IMR-90 (cell line): ENCODE measurements around the gene REG1A. TPM values are rescaled to one million over a fixed set of nuclear protein-coding genes. Genes with fewer than 3 reads are reported as not detected.

Source experiments
- ATAC-seq: fragments of 200-7000 bp; cut with Tn5 transposase; 2 replicates; pipeline ENCODE4 v1.9.1; 2020; ENCODE audit warnings: low read depth, mild to moderate bottlenecking, moderate library complexity
- BruUV-seq: library from RNA; stranded (reverse); fragments of 400-500 nt; replicated peaks from 2 replicates; lab custom pipeline; 2021; lab: Mats Ljungman, UMichigan
- CTCF ChIA-PET: fragments of 300-600 bp; formaldehyde crosslinking; extraction: SDS; loops from one replicate; lab custom pipeline; 2021; ENCODE audit warnings: antibody characterized with exemption; lab: Yijun Ruan, JAX
- POLR2A ChIA-PET: fragments of 300-600 bp; sonication (Branson Sonifier 250); formaldehyde crosslinking; loops from one replicate; lab custom pipeline; 2022; ENCODE audit warnings: antibody characterized with exemption; ENCODE audit not compliant: unreplicated experiment; lab: Charles Lee
- DNase-seq: peaks from one replicate; pipeline ENCODE4 v3.0.0; 2013
- H2AFZ ChIP-seq: replicated peaks from 2 replicates; pipeline ENCODE3; 2013; ENCODE audit warnings: low read length, mild to moderate bottlenecking; ENCODE audit not compliant: poor library complexity
- H2AK5ac ChIP-seq: 2 replicates; pipeline ENCODE4 v1.6.1; 2013; ENCODE audit warnings: low read depth, low read length, inconsistent platforms
- H2AK9ac ChIP-seq: replicated peaks from 2 replicates; pipeline ENCODE3; 2013; ENCODE audit warnings: mild to moderate bottlenecking, low read depth, low read length, moderate library complexity; ENCODE audit not compliant: poor library complexity
- H2BK120ac ChIP-seq: 2 replicates; pipeline ENCODE4 v1.6.1; 2013; ENCODE audit warnings: low read depth, low read length, inconsistent platforms
- H2BK15ac ChIP-seq: 3 replicates; pipeline ENCODE4 v1.6.1; 2013; ENCODE audit warnings: low read depth, low read length, inconsistent platforms
- H2BK20ac ChIP-seq: 2 replicates; pipeline ENCODE4 v1.6.1; 2013; ENCODE audit warnings: low read depth, mild to moderate bottlenecking, inconsistent platforms, low read length, moderate library complexity
- H2BK5ac ChIP-seq: 2 replicates; pipeline ENCODE4 v1.6.1; 2013; ENCODE audit warnings: mild to moderate bottlenecking, low read depth, low read length, inconsistent platforms; ENCODE audit not compliant: poor library complexity, severe bottlenecking
- H3K14ac ChIP-seq: replicated peaks from 2 replicates; pipeline ENCODE4 v1.6.1; 2013; ENCODE audit warnings: low read depth, low read length, inconsistent platforms
- H3K18ac ChIP-seq: 2 replicates; pipeline ENCODE4 v1.6.1; 2013; ENCODE audit warnings: low read depth, low read length, control low read depth
- H3K23ac ChIP-seq: 2 replicates; pipeline ENCODE4 v1.6.1; 2013; ENCODE audit warnings: low read depth, low read length, inconsistent platforms
- H3K27ac ChIP-seq: 2 replicates; pipeline ENCODE4 v1.5.1; 2013; ENCODE audit warnings: mild to moderate bottlenecking, control low read depth, low read length; ENCODE audit not compliant: insufficient read depth
- H3K27me3 ChIP-seq: 2 replicates; pipeline ENCODE4 v1.6.1; 2013; ENCODE audit warnings: low read length; ENCODE audit not compliant: control insufficient read depth, insufficient read depth
- H3K36me3 ChIP-seq: 2 replicates; pipeline ENCODE4 v1.6.1; 2013; ENCODE audit warnings: low read length, mixed read lengths; ENCODE audit not compliant: control insufficient read depth, insufficient read depth
- H3K4ac ChIP-seq: 2 replicates; pipeline ENCODE4 v1.6.1; 2013; ENCODE audit warnings: low read depth, low read length, inconsistent platforms
- H3K4me1 ChIP-seq: 2 replicates; pipeline ENCODE4 v1.6.1; 2013; ENCODE audit warnings: low read length, mixed read lengths; ENCODE audit not compliant: control insufficient read depth, insufficient read depth
- H3K4me2 ChIP-seq: 2 replicates; pipeline ENCODE4 v1.6.1; 2013; ENCODE audit warnings: low read depth, mild to moderate bottlenecking, control low read depth, low read length, moderate library complexity
- H3K4me3 ChIP-seq: 2 replicates; pipeline ENCODE4 v1.5.1; 2013; ENCODE audit warnings: low read depth, mild to moderate bottlenecking, control low read depth, low read length, moderate library complexity; ENCODE audit not compliant: insufficient read depth
- H3K56ac ChIP-seq: 2 replicates; pipeline ENCODE4 v1.6.1; 2013; ENCODE audit warnings: low read length, inconsistent platforms; ENCODE audit not compliant: insufficient read depth; ENCODE audit errors: extremely low read depth
- H3K79me1 ChIP-seq, 2 experiments: 2 replicates each; pipeline ENCODE4 v1.6.1; 2013; ENCODE audit warnings: low read length in 2 of 2, inconsistent platforms in 1 of 2, low read depth in 1 of 2
- H3K9ac ChIP-seq: 2 replicates; pipeline ENCODE4 v1.6.1; 2013; ENCODE audit warnings: low read depth, low read length, control low read depth
- H3K9me1 ChIP-seq: 2 replicates; pipeline ENCODE4 v1.6.1; 2013; ENCODE audit warnings: low read length, inconsistent platforms; ENCODE audit not compliant: insufficient read depth
- H3K9me3 ChIP-seq: 2 replicates; pipeline ENCODE4 v1.6.1; 2013; ENCODE audit warnings: low read length; ENCODE audit not compliant: control insufficient read depth, insufficient read depth
- H4K20me1 ChIP-seq: 2 replicates; pipeline ENCODE4 v1.6.1; 2013; ENCODE audit warnings: low read length, inconsistent platforms; ENCODE audit not compliant: insufficient read depth
- H4K5ac ChIP-seq: 2 replicates; pipeline ENCODE4 v1.6.1; 2013; ENCODE audit warnings: mild to moderate bottlenecking, low read depth, low read length, control low read depth
- H4K8ac ChIP-seq, 2 experiments: 2 replicates each; pipeline ENCODE4 v1.6.1; 2013; ENCODE audit warnings: low read depth in 2 of 2, low read length in 2 of 2, control low read depth in 1 of 2, inconsistent platforms in 1 of 2
- H4K91ac ChIP-seq: 2 replicates; pipeline ENCODE4 v1.6.1; 2013; ENCODE audit warnings: low read depth, low read length, inconsistent platforms; ENCODE audit not compliant: insufficient read depth
- CEBPB ChIP-seq: IDR thresholded peaks from 2 replicates; pipeline ENCODE4 v1.6.1; 2012; ENCODE audit warnings: low read depth, low read length, improper control_type of control experiment
- ELK1 ChIP-seq: fragments of 150-350 bp; IDR thresholded peaks from 2 replicates; pipeline ENCODE4 v1.6.1; 2016; ENCODE audit warnings: low read depth, mild to moderate bottlenecking, low read length, moderate library complexity, borderline replicate concordance
- MAFK ChIP-seq: IDR thresholded peaks from 2 replicates; pipeline ENCODE4 v1.6.1; 2012; ENCODE audit warnings: low read depth, low read length, improper control_type of control experiment
- MAZ ChIP-seq: IDR thresholded peaks from 2 replicates; pipeline ENCODE4 v1.6.1; 2012; ENCODE audit warnings: low read depth, mild to moderate bottlenecking, low read length, improper control_type of control experiment, moderate library complexity, borderline replicate concordance
- MXI1 ChIP-seq: IDR thresholded peaks from 2 replicates; pipeline ENCODE4 v1.6.1; 2012; ENCODE audit warnings: low read depth, mild to moderate bottlenecking, low read length, moderate library complexity, borderline replicate concordance
- NFE2L2 ChIP-seq: fragments of 150-350 bp; IDR thresholded peaks from 2 replicates; pipeline ENCODE4 v1.6.1; 2016; ENCODE audit warnings: low read depth, mild to moderate bottlenecking, low read length
- RAD21 ChIP-seq: IDR thresholded peaks from 2 replicates; pipeline ENCODE4 v1.6.1; 2012; ENCODE audit warnings: low read length, improper control_type of control experiment
- RCOR1 ChIP-seq: IDR thresholded peaks from 2 replicates; pipeline ENCODE4 v1.6.1; 2012; ENCODE audit warnings: mild to moderate bottlenecking, low read length, improper control_type of control experiment; ENCODE audit not compliant: insufficient replicate concordance
- RFX5 ChIP-seq: IDR thresholded peaks from 2 replicates; pipeline ENCODE4 v1.8.0; 2012; ENCODE audit warnings: low read depth, mild to moderate bottlenecking, low read length, moderate library complexity
- SMC3 ChIP-seq: fragments of 150-350 bp; IDR thresholded peaks from 2 replicates; pipeline ENCODE4 v1.6.1; 2016; ENCODE audit warnings: low read depth, mild to moderate bottlenecking, antibody characterized with exemption, low read length, moderate library complexity
- WGBS, 2 experiments: methylation state at CpG; one replicate each; pipeline versions ENCODE4 v1.1.5 to v1.1.7; 2013; ENCODE audit warnings: missing lambda C conversion rate in 2 of 2; ENCODE audit not compliant: insufficient read length in 1 of 2; ENCODE audit errors: extremely low coverage in 2 of 2; 5-methylcytosine and 5-hydroxymethylcytosine counted together
- dilution Hi-C: fragments of 300-500 bp; cut with HindIII; formaldehyde crosslinking; loops from one replicate; pipeline ENCODE4 v1.14.3; 2018; ENCODE audit warnings: low sequenced_read_pairs; ENCODE audit not compliant: unreplicated experiment
- in situ Hi-C: fragments of 300-500 bp; cut with MboI; formaldehyde crosslinking; loops from 3 replicates; pipeline ENCODE4 v1.14.3; 2019; ENCODE audit warnings: low sequenced_read_pairs, inconsistent platforms, mixed read lengths
- intact Hi-C: fragments of 100-400 bp; cut with micrococcal nuclease; formaldehyde crosslinking; loops from 2 replicates; pipeline ENCODE4 v1.10.0; 2022
- polyA plus RNA-seq, 3 experiments: library from polyadenylated mRNA; depleted of rRNA; stranded (reverse); fragments of >200 nt; gene quantifications; 2 replicates each; pipeline ENCODE4 v1.2.3, GENCODE V29; 2012; ENCODE audit warnings: low replicate concordance in 1 of 3
- total RNA-seq: library from RNA; depleted of rRNA; stranded (reverse); fragments of >200 nt; gene quantifications from 2 replicates; pipeline ENCODE4 v1.2.3, GENCODE V29; 2012
- TF ChIP-seq, protein P1 (sequence below): conservative IDR thresholded peaks from 2 replicates; pipeline ENCODE4 v1.5.1; 2012; ENCODE audit warnings: mild to moderate bottlenecking, low read depth, low read length, improper control_type of control experiment
- TF ChIP-seq, protein P2 (sequence below): fragments of 150-350 bp; IDR thresholded peaks from 2 replicates; pipeline ENCODE4 v1.6.1; 2017; ENCODE audit warnings: mild to moderate bottlenecking, antibody characterized with exemption, low read length, low read depth

Gene REG1A
- total and polyA plus RNA-seq, 2 of the 4 experiments (the other 2 are of a cell fraction) = not detected

DNA sequence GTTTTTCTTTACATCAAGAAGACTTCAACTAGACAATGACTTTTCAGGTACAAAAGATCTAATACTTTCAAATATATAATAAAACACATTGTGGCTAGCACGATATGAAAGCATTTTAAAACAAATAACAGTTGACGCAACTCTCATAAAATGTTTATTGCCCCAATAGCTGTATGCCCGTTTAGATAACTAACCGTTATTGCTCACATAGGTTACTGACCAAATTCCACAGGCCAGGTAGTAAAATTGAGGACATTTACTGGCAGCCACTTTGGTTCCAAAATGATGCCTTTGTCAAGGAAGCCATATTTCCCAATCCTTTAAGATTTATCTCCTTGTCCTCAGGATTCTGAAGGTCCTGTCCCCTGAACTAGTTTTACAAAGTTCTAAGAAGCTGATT is 29.6 kb upstream of the REG1A start:
- intact Hi-C loops (no loop called here), in situ Hi-C loops (no loop called here), dilution Hi-C loops (no loop called here)
- CTCF ChIA-PET = no interaction called here
- no peaks in the 10 kb centered on the region for H3K27me3 ChIP-seq
- H3K9me1 ChIP-seq = no peaks in the 10 kb centered on the region
- H3K18ac ChIP-seq = no peak overlapping the region
- H2BK15ac ChIP-seq = no peak overlapping the region
- H3K27ac ChIP-seq = no peak overlapping the region
- H2AK9ac ChIP-seq = no peak overlapping the region
- no peak overlapping the region for H2BK120ac ChIP-seq
- no peak overlapping the region for H3K4me2 ChIP-seq
- H3K4ac ChIP-seq = no peak overlapping the region
- H3K4me1 ChIP-seq = no peaks in the 10 kb centered on the region
- H4K8ac ChIP-seq = no peak overlapping the region
- no peaks in the 10 kb centered on the region for H3K36me3 ChIP-seq
- BruUV-seq = no TSS peak
- H3K4me3 ChIP-seq = no peak overlapping the region
- no peak overlapping the region for H2BK5ac ChIP-seq
- H3K9me3 ChIP-seq = peaks cover 10% of the 10 kb centered on the region
- no peak overlapping the region for H2AFZ ChIP-seq
- H4K5ac ChIP-seq = no peak overlapping the region
- H3K9ac ChIP-seq = no peak overlapping the region
- no peaks in the 10 kb centered on the region for H3K79me1 ChIP-seq
- no peak overlapping the region for H2AK5ac ChIP-seq
- TF ChIP-seq MAFK (no peak), MAZ (no peak), ELK1 (no peak), RFX5 (no peak), SMC3 (no peak), RCOR1 (no peak), NFE2L2 (no peak), RAD21 (no peak), CEBPB (no peak), MXI1 (no peak)
- TF ChIP-seq, protein P1, sequence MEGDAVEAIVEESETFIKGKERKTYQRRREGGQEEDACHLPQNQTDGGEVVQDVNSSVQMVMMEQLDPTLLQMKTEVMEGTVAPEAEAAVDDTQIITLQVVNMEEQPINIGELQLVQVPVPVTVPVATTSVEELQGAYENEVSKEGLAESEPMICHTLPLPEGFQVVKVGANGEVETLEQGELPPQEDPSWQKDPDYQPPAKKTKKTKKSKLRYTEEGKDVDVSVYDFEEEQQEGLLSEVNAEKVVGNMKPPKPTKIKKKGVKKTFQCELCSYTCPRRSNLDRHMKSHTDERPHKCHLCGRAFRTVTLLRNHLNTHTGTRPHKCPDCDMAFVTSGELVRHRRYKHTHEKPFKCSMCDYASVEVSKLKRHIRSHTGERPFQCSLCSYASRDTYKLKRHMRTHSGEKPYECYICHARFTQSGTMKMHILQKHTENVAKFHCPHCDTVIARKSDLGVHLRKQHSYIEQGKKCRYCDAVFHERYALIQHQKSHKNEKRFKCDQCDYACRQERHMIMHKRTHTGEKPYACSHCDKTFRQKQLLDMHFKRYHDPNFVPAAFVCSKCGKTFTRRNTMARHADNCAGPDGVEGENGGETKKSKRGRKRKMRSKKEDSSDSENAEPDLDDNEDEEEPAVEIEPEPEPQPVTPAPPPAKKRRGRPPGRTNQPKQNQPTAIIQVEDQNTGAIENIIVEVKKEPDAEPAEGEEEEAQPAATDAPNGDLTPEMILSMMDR = no peak
- TF ChIP-seq, protein P2, sequence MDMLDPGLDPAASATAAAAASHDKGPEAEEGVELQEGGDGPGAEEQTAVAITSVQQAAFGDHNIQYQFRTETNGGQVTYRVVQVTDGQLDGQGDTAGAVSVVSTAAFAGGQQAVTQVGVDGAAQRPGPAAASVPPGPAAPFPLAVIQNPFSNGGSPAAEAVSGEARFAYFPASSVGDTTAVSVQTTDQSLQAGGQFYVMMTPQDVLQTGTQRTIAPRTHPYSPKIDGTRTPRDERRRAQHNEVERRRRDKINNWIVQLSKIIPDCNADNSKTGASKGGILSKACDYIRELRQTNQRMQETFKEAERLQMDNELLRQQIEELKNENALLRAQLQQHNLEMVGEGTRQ = no peak
- no peak for ATAC-seq
- H4K91ac ChIP-seq = no peak overlapping the region
- no peak overlapping the region for H3K14ac ChIP-seq
- H2BK20ac ChIP-seq = no peak overlapping the region
- POLR2A ChIA-PET = no interaction called here
- DNase-seq = no peak
- no peak overlapping the region for H3K23ac ChIP-seq
- H4K20me1 ChIP-seq = no peaks in the 10 kb centered on the region
- no CpG with 5 or more reads among the region's 4 CpGs for WGBS, 2 experiments
- H3K56ac ChIP-seq = no peak overlapping the region
